ELF-1 (cell line): ENCODE measurements around the gene ATP6V0B.

Experiments
- DNase-seq: peaks from one replicate; pipeline ENCODE4 v3.0.0-alpha.2; 2016; ENCODE audit warnings: low read depth, low spot score

Gene ATP6V0B

DNA sequence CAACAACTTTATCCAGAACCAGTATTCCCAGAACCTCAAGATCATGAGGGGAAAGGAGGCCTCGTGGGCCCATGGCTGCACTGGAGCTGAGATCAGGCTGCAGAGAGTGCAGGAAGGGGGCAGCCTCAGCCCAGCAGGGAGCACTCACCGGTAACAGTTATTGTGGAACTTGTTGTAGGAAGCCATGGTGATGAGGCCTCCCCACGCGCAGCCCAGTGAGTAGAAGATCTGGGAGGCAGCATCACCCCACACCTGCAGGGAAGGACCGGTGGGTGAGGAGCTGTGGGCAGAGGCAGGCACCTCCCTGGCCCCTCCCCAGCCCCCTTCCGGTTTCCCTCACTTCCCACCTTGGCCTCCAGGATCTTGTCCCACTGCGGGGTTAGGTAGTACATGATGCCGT is 27.4 kb downstream of the ATP6V0B start:
- no peak for DNase-seq

DNA sequence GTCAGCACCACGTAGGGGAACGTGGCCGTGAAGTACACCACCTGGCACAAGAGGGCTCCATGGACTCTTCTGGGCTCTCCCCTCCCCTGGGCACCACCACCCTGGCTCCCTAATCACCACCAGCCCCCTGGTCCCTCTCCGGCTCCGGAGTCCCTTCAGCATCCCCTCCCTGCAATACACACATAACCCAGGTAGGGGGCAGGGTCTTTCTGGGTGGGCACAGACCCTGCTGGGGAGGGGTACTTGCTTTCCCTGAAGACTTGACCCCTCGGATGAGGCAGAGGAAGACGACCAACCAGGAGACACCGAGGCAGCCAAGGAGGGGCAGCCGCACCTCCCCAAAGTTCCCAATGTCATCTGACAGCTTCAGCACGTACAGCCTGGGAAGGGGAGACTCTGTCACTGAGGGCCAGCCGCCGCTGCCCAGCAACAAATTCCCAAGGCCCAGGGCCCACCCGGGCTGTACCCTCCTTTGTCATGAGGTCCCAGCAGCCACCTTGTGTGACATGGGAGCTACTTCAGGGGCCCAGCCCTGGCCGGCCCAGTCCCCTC is 27.9 kb downstream of the ATP6V0B start:
- no peak for DNase-seq

DNA sequence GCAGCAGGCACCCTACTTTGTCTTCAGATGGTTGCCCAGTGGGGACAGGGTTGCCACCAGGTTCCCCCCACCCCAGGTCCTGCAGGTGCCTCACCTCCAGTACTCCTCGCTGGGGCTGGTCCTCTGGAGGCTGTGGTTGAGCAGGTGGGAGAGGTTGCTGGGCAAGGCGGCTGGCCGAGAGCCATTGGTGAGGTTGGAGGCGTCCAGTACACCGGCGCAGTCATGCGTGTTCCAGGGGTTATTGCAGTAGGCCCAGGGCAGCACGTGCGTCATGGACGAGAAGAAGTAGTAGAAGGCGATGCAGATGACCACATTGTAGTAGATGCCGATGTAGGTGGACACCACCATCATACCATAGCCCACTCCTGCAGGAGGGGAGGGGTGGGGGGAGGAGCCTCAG is 33.5 kb downstream of the ATP6V0B start:
- DNase-seq, result no peak

DNA sequence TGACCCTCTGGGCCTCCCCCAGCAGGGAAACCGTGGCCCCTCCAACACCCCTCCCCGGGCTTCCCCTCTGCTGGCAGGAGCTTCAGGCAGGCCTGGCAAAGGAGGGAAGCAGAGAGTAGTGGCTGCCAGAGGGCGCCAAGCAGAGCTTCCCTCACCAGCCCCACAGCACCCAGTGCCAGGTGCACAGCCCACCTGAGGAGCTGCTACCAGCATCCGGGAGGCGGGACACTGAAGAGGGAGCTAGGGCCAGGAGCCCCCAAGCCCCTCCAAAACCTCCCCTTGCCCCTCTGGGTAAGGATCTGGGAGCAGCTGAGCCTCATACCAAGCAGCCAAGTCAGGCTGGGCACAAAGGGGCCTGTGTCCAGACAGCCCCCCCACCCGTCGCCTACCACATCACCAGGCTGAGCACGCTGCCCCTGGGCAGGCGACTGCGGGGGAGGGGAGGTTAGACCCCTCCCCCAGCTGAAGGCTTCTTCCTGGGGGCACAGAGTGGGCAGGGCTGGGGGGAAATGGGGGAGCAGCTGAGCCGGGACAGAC is 36.2 kb downstream of the ATP6V0B start:
- DNase-seq, result no peak

DNA sequence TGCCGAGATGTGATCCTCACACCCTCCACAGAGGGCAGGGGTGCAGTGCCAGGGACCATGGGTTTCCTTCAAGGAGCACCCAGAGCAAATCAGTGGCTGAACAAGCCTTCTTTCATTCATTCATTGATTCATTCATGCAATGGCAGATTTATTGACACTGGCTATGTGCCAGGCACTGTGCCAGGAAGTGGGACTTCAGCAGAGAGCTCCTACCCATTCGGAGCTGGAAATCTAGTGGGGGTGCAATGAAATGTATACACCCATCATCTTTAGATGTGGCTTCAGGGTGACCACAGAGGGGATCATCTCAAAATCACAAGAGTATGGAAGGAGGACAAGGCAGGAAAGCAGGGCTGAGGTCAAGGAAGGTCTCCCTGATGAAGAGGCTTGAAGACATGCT is 37.6 kb downstream of the ATP6V0B start:
- DNase-seq, result no peak

DNA sequence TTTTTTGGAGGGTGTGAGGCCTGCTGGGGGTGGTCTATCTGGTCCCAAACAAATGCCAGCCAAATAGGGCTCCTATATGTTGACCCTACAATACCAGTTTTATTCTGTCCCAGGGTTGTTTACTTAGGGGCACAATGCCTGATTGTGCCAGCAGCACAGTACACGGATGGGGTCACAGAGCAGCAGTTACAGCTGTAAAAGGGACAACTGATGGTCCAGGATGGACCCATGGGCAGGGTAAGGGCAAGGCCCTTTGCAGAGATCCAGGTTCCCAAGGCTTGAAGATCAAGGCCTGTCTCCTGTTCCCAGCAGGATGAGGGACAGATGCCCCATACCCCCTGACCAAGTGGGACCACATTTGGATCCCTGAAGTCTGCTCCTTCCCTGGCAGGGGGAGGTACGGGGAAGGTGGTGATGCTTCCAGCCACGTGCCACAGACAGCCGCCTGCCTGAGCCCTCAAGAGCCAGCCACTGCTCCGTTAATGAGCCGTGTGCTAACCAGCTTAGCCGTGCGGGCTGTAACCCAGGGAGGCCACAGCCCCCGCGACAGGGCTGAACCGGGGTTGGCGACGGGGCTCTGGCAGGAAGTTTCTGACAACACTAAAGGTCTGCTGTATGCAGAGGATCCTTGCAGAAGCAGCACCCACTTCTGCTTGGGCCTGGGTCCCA is 38.3 kb downstream of the ATP6V0B start:
- no peak for DNase-seq

DNA sequence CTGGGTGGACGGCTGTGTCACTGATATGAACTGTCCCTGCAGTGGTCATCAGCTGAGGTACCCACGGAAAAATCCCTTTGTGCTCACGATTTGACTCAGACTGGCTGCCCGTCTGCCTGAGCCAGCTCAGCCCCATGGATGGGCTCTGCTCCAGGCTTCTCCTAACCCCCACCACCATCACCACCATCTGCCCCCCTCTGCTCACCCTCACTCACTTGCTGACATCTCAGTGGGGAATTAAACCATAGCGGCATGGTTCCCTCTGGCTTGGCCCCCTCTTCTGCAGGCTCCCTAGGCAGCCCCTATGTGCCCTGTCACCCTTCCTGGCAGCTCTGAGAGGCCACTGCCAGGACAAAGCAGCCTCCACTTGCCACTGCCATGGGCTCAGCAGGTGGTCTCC is 39.2 kb downstream of the ATP6V0B start:
- no peak for DNase-seq

DNA sequence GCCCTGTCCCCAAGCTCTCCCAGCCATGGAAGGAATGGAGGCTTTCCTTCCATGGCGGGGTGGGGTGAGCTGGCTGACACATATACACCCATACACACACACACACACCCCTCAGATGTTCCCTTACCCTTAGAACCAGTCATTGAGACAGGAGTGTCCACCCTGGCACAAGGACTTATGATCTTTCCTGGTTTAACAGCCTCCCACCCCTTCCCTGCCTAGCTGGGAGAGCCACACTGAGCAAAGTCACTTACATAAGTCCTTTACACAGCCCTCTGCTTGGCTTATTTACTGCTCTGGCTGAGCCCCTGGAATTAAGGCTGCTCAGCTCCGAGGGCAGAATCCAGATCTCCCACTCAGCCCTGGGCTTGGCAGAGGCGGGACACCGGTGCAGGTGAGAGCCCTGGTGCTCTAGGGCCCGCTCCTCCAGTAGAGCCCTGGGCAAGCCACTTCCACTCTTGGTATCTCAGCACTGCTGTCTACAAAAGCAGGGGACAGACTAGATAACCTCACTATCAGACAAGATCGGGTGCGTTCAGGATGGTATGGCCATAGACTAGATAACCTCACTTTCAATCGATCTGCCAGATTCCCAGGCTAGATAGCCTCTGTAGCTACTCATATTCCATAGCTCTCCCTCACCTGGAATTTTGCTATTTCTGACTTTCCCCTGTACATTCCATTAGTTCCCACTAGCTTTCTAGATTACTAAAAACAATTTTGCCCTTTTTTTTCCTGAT is 39.8 kb downstream of the ATP6V0B start:
- DNase-seq, result no peak

DNA sequence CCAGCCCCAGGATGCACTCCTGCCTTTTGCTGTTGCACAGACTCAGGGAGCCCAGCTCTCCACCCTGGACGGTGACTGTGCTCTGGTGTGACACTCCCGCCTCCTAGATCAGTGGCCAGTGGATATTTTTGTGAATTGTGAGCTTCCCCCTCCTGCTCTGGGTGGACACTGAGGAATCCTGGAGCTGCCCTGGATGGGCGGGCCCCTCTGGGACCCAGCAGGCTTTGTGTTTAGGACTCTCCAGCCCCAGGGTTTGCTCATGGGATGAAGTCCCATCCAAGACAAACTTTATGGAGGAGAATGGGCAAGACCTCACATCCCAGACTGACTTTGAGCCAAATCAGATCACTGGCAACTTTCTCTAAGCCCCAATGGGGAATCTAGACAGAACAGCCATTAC is 40.4 kb downstream of the ATP6V0B start:
- no peak for DNase-seq

DNA sequence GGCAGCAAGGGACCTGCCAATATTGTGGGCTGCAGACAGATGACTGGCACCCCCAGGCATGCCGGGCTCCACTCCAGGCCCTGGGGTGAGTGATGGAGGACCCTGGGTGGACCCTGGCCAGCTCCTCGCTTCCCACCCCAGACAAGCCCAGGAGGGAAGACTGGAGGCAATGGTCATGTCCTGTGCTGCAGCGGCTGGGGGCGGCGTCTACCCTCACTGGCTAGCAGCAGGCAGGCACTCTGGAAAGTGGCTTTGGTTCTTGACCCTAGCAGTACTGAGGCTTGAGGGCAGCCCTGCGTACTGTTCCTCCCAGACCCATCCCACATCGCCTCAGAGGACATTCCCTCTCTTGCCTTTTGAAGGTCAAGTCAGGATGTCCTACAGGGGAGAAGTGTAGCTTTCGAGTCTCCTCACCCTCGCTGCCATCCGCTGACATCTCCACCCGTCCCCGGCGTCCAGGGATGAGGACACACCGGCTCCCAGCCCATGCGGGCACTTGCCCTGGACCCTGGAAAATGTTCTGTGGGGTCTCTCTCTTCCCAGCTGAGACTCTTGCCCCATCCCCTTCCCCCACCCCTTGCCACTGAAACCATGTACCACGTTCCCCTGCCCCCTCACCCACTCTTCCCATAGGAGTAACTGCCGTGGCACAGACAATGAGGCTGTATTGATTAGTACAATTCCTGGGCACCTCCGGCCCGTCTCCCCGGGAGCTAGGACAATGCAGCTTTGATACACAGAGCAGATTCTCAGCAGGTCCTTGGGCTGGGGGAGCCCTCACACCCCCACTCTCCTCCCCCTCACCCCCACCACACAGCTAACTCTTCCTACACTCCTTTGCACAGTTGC is 41.5 kb downstream of the ATP6V0B start:
- no peak for DNase-seq

DNA sequence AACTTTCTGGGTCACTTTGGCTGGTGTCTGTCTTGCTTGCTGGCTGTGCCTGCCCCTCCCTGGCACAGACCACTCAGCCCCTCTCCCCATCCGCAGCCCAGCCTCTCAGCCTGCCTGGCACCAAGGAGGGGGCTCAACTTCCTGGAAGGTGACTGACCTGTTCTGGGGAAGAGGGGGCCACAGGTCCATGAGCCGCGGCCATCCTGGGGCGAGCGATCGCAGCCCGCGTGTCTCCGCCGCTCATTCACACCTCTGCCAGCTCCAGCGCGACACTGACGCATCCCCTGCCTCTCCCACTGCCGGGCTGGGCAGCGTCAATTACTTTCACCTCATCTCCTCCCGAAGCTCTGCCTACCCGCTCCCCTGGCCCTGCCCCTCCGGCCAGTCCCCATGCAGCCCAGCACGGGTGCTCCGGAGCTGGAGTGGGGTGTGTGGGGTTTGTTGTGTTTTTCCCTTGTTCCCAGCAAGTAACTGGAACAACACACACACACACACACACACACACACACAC is 42.2 kb downstream of the ATP6V0B start:
- no peak for DNase-seq

DNA sequence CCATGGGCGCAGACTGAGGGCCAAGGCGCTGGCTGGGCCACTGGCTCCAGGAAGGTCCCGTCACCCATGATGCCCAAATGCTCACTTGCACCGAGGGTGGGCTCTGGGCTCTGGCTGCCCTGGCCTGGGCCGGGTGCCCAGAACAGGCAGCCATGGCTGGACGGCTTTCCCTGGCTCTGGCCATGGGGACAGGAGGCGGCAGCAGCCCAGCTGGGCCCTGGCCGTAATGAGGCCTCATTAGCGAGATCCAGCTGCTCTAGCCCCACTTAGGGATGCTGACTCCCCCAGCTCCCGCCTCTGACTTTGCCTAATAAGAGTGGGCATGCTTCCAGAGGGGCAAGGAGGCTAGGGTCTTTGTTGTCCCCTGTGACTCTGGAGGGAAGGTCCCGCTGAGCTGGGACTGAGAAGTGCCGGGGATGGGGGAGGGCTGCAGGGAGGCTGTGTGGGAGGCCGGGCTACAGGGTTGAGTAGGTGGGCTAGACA is 44.7 kb downstream of the ATP6V0B start:
- no peak for DNase-seq

DNA sequence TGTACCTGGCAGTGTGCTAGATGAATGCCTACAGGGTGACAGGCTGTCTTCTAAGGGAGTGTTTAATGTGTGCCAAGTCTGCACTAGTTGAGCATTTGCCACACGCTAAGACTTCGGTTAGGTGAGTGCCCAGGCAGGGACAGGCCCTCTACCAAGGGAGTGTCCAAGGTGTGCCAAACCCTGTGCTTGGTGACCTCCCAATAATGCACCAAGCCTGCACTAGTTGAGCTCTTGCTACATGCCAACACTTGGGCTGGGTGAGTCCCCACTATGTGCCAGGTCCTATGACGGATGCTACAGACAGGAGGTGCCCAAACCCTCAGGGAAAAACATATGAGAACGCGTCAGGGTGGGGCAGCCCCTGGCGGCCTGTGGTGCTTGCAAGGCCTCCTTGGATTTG is 45.7 kb downstream of the ATP6V0B start:
- no peak for DNase-seq

DNA sequence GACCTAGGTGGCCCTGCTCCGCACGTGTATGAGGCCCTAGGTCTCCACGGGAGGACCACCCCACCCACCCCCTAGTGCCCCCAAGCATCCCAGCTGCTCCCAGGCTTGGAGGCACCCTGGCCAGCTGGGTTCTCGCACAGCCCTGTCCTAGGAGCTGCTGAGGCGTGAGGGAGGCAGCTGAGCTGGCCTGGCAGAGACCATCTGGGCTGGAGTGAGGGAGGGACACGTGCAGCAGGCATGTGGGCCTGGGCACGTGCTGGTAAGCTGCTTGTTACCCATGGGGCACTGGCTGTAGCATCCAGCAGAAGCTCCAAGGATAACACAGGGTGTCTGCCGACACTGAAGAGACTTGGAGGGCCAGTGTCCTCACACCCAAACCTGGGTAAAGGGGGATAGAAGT is 46.4 kb downstream of the ATP6V0B start:
- no peak for DNase-seq

DNA sequence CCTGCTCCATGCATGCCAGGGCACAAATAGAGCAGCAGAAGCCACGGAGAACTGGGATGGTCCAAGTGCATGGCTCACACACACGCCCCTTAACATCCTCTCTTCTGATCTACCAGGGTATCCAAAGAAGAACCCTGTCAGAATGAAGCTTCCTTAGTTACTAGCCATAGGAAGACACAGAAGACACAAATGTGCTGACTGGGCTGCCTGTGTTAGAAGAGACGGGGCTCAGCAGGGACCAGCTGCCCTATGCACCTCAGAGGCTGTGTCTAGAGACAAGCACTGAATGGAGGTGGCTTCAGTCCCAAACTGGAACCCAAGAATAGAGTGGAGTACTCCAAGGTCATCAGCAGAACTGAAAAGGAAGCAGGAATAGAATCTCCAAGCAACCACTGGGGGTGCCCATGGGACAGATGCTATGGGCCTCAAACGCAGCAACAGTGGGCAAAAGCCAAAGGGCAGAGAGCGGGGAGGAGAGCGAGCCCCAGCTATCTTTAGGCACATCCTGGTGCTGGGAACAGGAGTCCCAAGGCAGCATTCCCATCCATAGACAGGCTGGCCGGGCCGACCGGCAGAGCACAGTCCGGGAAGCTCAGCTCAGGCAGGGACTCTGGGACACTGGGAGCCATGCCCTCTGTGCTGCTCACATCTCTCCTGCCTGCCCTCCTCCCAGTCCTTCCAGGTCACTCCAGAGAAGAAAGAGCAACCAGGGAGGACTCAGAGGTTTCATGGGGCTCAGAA is 47.0 kb downstream of the ATP6V0B start:
- no peak for DNase-seq

DNA sequence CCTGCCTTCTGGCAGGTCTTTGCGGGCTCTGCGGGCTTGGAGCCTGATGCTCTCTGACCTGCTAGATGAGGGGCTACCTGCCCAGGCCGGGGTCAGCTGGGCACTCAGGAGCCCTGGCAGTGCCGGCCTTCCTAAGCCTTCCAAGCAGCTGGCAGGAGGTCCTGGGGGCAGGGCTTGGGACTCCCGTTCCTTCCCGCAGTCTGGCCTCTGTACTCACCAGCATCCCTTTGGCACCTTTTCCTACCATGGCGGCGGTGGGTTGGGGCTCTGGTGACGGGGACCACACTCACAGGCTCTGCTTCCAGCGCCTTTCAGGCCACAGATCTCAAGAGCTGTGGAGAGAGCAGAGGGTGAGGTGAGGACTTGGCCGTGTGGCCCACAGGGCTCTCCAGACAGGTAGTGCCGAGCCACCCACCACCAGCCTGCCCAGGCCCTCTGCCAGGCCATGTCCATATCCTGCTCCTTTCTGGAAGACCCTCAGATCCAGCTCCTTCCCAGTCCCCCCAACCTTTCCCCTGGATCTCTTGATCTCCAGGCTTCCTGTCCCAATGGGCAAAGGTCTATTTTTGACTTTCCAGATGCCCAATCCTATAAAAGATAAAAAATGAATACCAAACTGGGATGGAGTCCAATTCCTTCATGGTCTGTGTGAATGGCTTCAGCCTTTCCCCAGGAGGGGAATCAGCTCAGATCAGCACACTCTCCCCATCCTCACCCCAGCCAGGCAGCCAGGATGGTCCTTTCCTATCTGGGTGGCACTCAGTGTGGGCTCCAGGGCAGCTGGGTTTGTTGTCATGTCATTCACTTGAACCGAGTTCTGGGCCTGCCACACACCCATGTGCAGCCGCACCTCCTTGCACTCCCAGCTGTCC is 49.5 kb downstream of the ATP6V0B start:
- no peak for DNase-seq

DNA sequence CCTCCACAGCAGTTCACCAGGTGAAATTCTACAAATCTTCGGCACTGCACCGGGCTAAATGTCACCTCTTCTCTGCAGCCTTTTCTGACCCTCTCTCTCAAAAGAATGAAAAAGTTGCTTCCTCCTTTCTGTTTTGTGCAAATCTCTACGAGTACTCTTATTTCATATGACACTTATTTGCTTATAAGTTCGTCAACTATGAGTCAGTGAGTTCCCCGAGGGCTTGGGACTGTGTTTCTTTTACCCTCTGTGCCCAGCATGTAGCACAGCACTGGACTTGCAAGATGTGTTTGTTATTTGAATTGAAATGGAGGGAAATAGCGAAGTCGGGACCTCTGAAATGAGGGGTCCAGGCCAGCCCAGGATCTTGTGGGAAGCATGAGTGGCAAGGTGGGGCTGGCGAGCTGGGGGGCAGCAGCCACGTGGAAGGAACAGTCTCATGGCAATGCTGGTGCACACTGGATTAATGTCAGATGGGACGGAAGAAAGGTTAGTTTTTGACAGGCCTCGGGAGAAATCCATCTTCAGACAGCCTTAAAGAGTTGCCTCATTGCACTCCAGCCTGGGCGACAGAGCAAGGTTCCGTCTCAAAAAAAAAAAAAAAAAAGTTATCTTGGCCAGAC is 50.3 kb downstream of the ATP6V0B start:
- no peak for DNase-seq

DNA sequence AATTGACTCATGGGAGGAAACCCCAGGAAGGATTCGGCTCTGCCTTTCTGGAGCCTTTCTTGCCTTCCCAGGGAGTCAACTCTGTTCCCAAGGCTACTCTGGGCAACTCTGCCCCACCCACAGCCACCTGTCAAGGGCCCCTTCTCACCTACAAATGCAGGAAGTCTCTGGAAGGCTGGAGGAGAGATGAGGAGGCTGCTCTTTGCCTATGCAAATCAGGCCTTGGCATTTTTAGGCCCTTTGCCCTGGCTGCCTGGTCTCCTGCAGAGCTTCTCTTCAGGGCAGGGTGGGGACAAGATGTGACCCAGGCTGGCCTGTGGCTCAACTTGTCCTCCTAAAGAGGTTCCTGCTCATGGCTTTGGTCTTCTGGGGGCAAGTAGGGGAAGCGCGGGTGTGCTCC is 51.1 kb downstream of the ATP6V0B start:
- no peak for DNase-seq

DNA sequence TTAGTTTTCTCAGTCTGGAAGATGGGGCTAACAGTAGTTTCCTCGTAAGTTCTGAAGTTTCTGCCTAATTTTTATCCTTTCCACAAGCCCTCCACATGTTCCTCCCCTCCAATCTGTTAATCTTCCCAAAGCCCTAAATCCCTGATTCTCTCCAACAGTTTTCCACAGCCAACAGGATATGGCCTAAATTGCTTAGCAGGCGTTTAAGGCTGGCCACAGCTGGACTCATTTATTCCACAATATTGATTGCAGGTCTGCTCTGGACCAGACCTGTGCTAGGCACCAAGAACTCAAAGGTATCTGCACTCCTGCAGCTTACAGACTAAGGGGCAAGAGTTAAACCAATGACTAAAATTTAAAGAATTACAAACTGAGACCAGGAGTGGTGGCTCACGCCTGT is 52.6 kb downstream of the ATP6V0B start:
- DNase-seq, result no peak
